GM18868 (cell line): Measurements from ENCODE around the gene IKZF1.
A peak's percentile ranks its signal among the peaks of the same experiment; 100 is the strongest.

Experiments used
- ATAC-seq: cut with Tn5 transposase; IDR thresholded peaks from one replicate; pipeline ENCODE4 v1.9.1; 2021; ENCODE audit warnings: mild to moderate bottlenecking, moderate library complexity; ENCODE audit not compliant: unreplicated experiment

Gene IKZF1

DNA sequence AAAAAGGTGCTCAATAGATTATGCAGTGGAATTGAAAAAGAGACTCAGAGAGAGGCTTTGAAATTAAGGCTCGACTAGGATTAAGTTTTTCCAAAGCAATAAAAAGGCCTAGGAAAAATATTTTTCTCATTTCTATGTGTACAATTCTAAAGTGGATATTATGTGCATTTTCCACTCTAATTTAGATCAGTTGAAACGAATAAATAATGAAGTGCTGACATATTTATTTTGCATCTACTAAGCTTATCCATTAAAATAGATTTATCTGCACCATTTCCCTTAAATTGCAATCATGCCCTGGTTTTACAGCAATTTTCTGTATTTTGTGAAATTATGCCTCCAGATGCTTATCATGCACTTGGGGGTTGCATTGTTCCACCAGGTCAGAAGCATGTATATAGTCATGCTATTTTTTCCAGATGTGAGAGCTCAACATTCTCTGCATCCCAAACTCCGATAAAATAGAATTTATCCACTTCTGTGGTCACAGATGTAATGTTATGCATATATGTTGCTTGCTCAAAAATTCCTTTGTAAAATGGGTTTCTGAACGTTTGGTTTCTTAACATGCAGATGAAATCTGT is 127.3 kb downstream of the IKZF1 start:
- no peak for ATAC-seq

GRCh38 chr7:50436133-50436806 is 131.8 kb downstream of the IKZF1 start:
- ATAC-seq, result no peak

- peak; percentile 41 for ATAC-seq
Measured at GRCh38 chr7:50446542-50446960, 142.0 kb downstream of the IKZF1 start.

- ATAC-seq, result peak; percentile 45
Measured at GRCh38 chr7:50448823-50449222, 144.3 kb downstream of the IKZF1 start.

DNA sequence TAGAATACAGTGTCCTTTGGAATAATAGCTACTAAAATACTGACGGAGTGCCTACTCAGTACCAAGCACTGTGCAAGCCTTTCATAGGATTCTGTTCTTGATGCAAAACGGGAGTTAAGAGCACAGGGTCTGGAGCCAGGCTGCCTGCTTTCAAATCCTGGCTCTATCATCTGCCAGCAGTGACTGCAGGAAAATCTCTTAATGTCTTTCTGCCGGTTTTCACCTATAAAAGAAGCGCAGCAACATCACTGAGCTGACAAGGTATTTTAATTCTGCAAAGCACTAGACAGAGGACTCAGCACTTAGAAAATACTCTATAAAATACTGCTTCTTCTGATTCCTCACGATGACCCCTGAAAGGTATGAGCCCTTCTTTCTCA is 145.0 kb downstream of the IKZF1 start:
- no peak for ATAC-seq

- ATAC-seq, result peak; percentile 85
Measured at GRCh38 chr7:50449881-50450589, 145.5 kb downstream of the IKZF1 start, which contains the start of gene FIGNL1. Gene FIGNL1 (minus strand): TSS chr7:50450350. CDS start chr7:50447287, 3,063 bp downstream.

- peak; percentile 2 for ATAC-seq
Measured at GRCh38 chr7:50450590-50451032, 146.1 kb downstream of the IKZF1 start.
